Measurements from ENCODE around the gene SLCO4A1.

DNA sequence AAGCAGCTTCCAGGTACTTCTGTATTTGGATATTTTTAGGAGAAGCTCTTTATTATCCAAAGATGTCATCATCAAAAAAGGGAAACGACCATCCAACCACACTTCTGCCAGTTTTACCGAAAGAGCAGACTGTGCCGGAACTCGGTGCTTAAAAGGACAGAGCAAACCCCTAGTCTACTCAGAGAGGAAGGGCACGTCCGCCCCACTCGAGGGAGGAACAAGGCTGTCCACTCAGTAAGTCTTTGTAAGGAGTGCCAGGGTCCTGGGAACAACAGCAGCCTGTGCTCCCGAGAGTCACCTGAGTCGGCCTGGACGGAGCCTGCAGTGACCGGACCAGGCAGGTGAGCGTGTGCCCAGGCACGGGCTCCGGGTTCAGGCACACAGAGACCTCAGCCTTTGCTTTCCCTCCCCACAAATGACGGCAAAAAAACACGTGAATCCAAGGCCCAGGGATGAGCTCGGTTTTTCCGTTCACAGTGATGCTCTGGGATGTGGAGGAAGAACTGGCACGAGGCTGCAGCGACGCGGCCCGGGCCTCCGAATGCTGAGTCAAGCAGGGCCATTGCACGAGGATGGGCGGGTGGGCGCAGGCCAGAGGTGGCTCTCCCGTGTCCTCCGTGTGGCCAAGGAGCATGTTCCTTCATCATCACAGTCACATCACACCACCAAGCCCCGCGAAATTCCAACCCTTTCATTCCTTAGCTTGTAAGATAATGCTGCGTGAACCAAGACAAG is 17.4 kb upstream of the SLCO4A1 start:
- TF ChIP-seq, protein P1, sequence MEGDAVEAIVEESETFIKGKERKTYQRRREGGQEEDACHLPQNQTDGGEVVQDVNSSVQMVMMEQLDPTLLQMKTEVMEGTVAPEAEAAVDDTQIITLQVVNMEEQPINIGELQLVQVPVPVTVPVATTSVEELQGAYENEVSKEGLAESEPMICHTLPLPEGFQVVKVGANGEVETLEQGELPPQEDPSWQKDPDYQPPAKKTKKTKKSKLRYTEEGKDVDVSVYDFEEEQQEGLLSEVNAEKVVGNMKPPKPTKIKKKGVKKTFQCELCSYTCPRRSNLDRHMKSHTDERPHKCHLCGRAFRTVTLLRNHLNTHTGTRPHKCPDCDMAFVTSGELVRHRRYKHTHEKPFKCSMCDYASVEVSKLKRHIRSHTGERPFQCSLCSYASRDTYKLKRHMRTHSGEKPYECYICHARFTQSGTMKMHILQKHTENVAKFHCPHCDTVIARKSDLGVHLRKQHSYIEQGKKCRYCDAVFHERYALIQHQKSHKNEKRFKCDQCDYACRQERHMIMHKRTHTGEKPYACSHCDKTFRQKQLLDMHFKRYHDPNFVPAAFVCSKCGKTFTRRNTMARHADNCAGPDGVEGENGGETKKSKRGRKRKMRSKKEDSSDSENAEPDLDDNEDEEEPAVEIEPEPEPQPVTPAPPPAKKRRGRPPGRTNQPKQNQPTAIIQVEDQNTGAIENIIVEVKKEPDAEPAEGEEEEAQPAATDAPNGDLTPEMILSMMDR (IDR thresholded peaks at IDR 0.05; ENCODE audit: poor library complexity), result no peak
- no peak for TF ChIP-seq EZH2 (IDR thresholded peaks at IDR 0.05; ENCODE audit: borderline replicate concordance)
- no peak for TF ChIP-seq EZH2phosphoT487 (IDR thresholded peaks at IDR 0.05; ENCODE audit: low read depth, severe bottlenecking, unreplicated experiment)
